HepG2 (cell line): Measurements from ENCODE around the gene CTSZ. TPM values are rescaled to one million over a fixed set of nuclear protein-coding genes. Genes with fewer than 3 reads are reported as not detected.
A peak's percentile ranks its signal among the peaks of the same experiment; 100 is the strongest.

ENCODE experiments used
- ATF2 ChIP-seq: sonication (generic); formaldehyde crosslinking; IDR thresholded peaks from 2 replicates; pipeline ENCODE4 v1.4.0; 2020; ENCODE audit warnings: missing genetic modification reagents
- ATM ChIP-seq: fragments of 450-650 bp; IDR thresholded peaks from 2 replicates; pipeline ENCODE4 v1.7.1; 2017; ENCODE audit warnings: mild to moderate bottlenecking, borderline replicate concordance
- EZH2 ChIP-seq: conservative IDR thresholded peaks from 2 replicates; pipeline ENCODE4 v1.6.1; 2012; ENCODE audit warnings: mild to moderate bottlenecking, low read depth, low read length, moderate library complexity
- FOXA1 ChIP-seq, 2 experiments: fragments of 450-650 bp in 1 of 2; sonication (generic) in 1 of 2; formaldehyde crosslinking in 1 of 2; IDR thresholded peaks; 2 replicates each; pipeline versions ENCODE4 v1.4.0 to v1.6.1; 2016 to 2020; ENCODE audit warnings: missing genetic modification reagents in 1 of 2
- GRHL1 ChIP-seq: sonication (generic); formaldehyde crosslinking; conservative IDR thresholded peaks from 2 replicates; pipeline ENCODE4 v1.8.0; 2022; ENCODE audit warnings: missing genetic modification reagents
- IKZF4 ChIP-seq: sonication (generic); formaldehyde crosslinking; IDR thresholded peaks from 2 replicates; pipeline ENCODE4 v1.5.1; 2020; ENCODE audit warnings: borderline replicate concordance, mild to moderate bottlenecking, low read depth, missing genetic modification reagents; ENCODE audit errors: not compliant biosample characterization
- KLF9 ChIP-seq: IDR thresholded peaks from 2 replicates; pipeline ENCODE4 v1.6.1; 2016; ENCODE audit warnings: low read depth
- PRMT3 ChIP-seq: sonication (generic); formaldehyde crosslinking; IDR thresholded peaks from 2 replicates; pipeline ENCODE4 v1.8.1; 2022; ENCODE audit warnings: low read depth, mild to moderate bottlenecking, moderate library complexity, missing genetic modification reagents, borderline replicate concordance
- RBM39 ChIP-seq: fragments of 200-400 bp; formaldehyde crosslinking; IDR thresholded peaks from one replicate; pipeline ENCODE4 v1.6.1; 2018; ENCODE audit warnings: antibody characterized with exemption, mild to moderate bottlenecking, low read depth, low read length; ENCODE audit not compliant: poor library complexity, severe bottlenecking
- RELA ChIP-seq: sonication (generic); formaldehyde crosslinking; IDR thresholded peaks from 2 replicates; pipeline ENCODE4 v1.4.0; 2020; ENCODE audit warnings: missing genetic modification reagents
- SMAD3 ChIP-seq: sonication (generic); formaldehyde crosslinking; IDR thresholded peaks from 2 replicates; pipeline ENCODE4 v1.4.0; 2020; ENCODE audit warnings: missing genetic modification reagents
- SNRNP70 ChIP-seq: fragments of 200-400 bp; formaldehyde crosslinking; IDR thresholded peaks from 2 replicates; pipeline ENCODE4 v1.6.1; 2017; ENCODE audit warnings: mild to moderate bottlenecking, low read depth, low read length, moderate library complexity
- ZBTB20 ChIP-seq: sonication (generic); formaldehyde crosslinking; IDR thresholded peaks from 2 replicates; pipeline ENCODE4 v1.8.1; 2023; ENCODE audit warnings: missing genetic modification reagents, low read depth, mild to moderate bottlenecking, borderline replicate concordance
- ZBTB26 ChIP-seq: IDR thresholded peaks from 2 replicates; pipeline ENCODE4 v1.6.1; 2016; ENCODE audit warnings: missing compliant biosample characterization, missing genetic modification reagents, borderline replicate concordance
- ZBTB38 ChIP-seq: sonication (generic); formaldehyde crosslinking; IDR thresholded peaks from 2 replicates; pipeline ENCODE4 v1.5.1; 2020; ENCODE audit warnings: mild to moderate bottlenecking, missing genetic modification reagents
- ZNF124 ChIP-seq: sonication (generic); formaldehyde crosslinking; IDR thresholded peaks from 2 replicates; pipeline ENCODE4 v1.4.0; 2020; ENCODE audit warnings: missing genetic modification reagents
- ZNF251 ChIP-seq: sonication (generic); formaldehyde crosslinking; IDR thresholded peaks from 2 replicates; pipeline ENCODE4 v1.9.0; 2021; ENCODE audit warnings: mild to moderate bottlenecking, missing genetic modification reagents
- ZNF256 ChIP-seq: sonication (generic); formaldehyde crosslinking; conservative IDR thresholded peaks from 2 replicates; pipeline ENCODE4 v1.4.0; 2020; ENCODE audit warnings: missing genetic modification reagents
- ZNF282 ChIP-seq: fragments of 450-650 bp; IDR thresholded peaks from 2 replicates; pipeline ENCODE4 v1.6.1; 2018; ENCODE audit not compliant: partially characterized antibody
- ZNF3 ChIP-seq: IDR thresholded peaks from 2 replicates; pipeline ENCODE4 v1.7.0; 2017; ENCODE audit warnings: inconsistent platforms
- ZNF317 ChIP-seq: sonication (generic); formaldehyde crosslinking; IDR thresholded peaks from 2 replicates; pipeline ENCODE4 v1.5.0; 2020; ENCODE audit warnings: mild to moderate bottlenecking, missing genetic modification reagents
- ZNF350 ChIP-seq: sonication (generic); formaldehyde crosslinking; IDR thresholded peaks from 2 replicates; pipeline ENCODE4 v1.4.0; 2020; ENCODE audit warnings: mild to moderate bottlenecking, low read depth, missing genetic modification reagents, borderline replicate concordance
- ZNF577 ChIP-seq: sonication (generic); formaldehyde crosslinking; IDR thresholded peaks from 2 replicates; pipeline ENCODE4 v1.4.0; 2020; ENCODE audit warnings: mild to moderate bottlenecking, low read depth, missing genetic modification reagents, borderline replicate concordance
- ZNF772 ChIP-seq: sonication (generic); formaldehyde crosslinking; IDR thresholded peaks from 2 replicates; pipeline ENCODE4 v1.5.0; 2020; ENCODE audit warnings: mild to moderate bottlenecking, missing genetic modification reagents
- ZSCAN31 ChIP-seq: sonication (generic); formaldehyde crosslinking; IDR thresholded peaks from 2 replicates; pipeline ENCODE4 v1.5.0; 2020; ENCODE audit warnings: low read depth, mild to moderate bottlenecking, missing genetic modification reagents
- polyA plus RNA-seq, 8 experiments: library from polyadenylated mRNA; depleted of rRNA in 3 of 8; stranded (reverse) in 7 of 8; unstranded in 1 of 8; fragments of >200 nt; fragmentation: Illumina TruSeq in 4 of 8; extraction: Trizol in 4 of 8; gene quantifications; 2 replicates each; pipeline versions ENCODE4 v1.2.1 to v1.2.3, GENCODE V29; 2011 to 2016; ENCODE audit warnings: low read depth in 4 of 8, missing spikeins in 1 of 8, mixed read lengths in 1 of 8; ENCODE audit not compliant: insufficient read depth in 1 of 8
- total RNA-seq, 5 experiments: library from RNA; depleted of rRNA; stranded (reverse); fragments of >200 nt; fragmentation: Illumina TruSeq; extraction: Trizol; gene quantifications; 2 replicates each; pipeline ENCODE4 v1.2.3, GENCODE V29; 2016; ENCODE audit warnings: low read depth in 1 of 5
- TF ChIP-seq, protein P1 (sequence below): IDR thresholded peaks from 2 replicates; pipeline ENCODE4 v1.6.1; 2012; ENCODE audit warnings: inconsistent platforms

CTSZ gene
- total and polyA plus RNA-seq, 2 of the 13 experiments (the other 11 are each of a cell fraction or from before 2014, with no cell fraction given): 0.33 TPM; not detected in 1

- TF ChIP-seq ATM (no peak), ZNF350 (CRISPR knock-in tag) (no peak; the same call in 1 of the 2 replicates), SMAD3 (CRISPR knock-in tag) (peak; percentile 70), ZSCAN31 (CRISPR knock-in tag) (peak; percentile 59; the same call in 1 of the 2 replicates), ZNF282 (no peak), SNRNP70 (no peak), KLF9 (CRISPR knock-in tag) (no peak; the same call in 1 of the 2 replicates), EZH2 (no peak), IKZF4 (CRISPR knock-in tag) (peak; percentile 24), GRHL1 (no peak), ZBTB38 (peak; percentile 82), ZNF256 (no peak), ATF2 (CRISPR knock-in tag) (peak; percentile 74; the same call in 1 of the 2 replicates), RELA (0 out of 2 replicates have a peak, but pooled peaks have one; percentile 31), ZNF317 (CRISPR knock-in tag) (no peak), ZBTB20 (CRISPR knock-in tag) (peak; percentile 82; the same call in 1 of the 2 replicates), ZNF124 (peak; percentile 70), ZNF577 (CRISPR knock-in tag) (no peak), ZNF251 (no peak), ZBTB26 (peak; percentile 16; the same call in 1 of the 2 replicates), RBM39 (peak; percentile 30), FOXA1 (IDR thresholded peaks at IDR 0.05) (no peak), FOXA1 (CRISPR knock-in tag; IDR thresholded peaks at IDR 0.05) (peak; percentile 95), ZNF3 (CRISPR knock-in tag) (no peak), ZNF772 (peak; percentile 76), PRMT3 (CRISPR knock-in tag) (peak; percentile 33; the same call in 1 of the 2 replicates)
- TF ChIP-seq, protein P1, sequence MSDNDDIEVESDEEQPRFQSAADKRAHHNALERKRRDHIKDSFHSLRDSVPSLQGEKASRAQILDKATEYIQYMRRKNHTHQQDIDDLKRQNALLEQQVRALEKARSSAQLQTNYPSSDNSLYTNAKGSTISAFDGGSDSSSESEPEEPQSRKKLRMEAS: peak; percentile 85
Measured at GRCh38 chr20:59015812-59016711, 9.0 kb upstream of the CTSZ start (continued).
